ENCODE data around the gene UGT1A8. TPM values are rescaled to one million over a fixed set of nuclear protein-coding genes. Genes with fewer than 3 reads are reported as not detected.

Gene UGT1A8
- total RNA-seq, 1 experiment from 2014 or later, result not detected

- BruUV-seq (replicated peaks), result no TSS peak
- H3K4me1 Mint-ChIP-seq (ENCODE audit: low read depth, unreplicated experiment), result no peaks in the 10 kb centered on the region
- intact Hi-C loops (cut with micrococcal nuclease; ENCODE audit: unreplicated experiment), result no loop called here
- H3K9me3 Mint-ChIP-seq (ENCODE audit: low read depth, unreplicated experiment), result no peaks in the 10 kb centered on the region
- no peak for TF ChIP-seq CTCF (IDR thresholded peaks at IDR 0.05; ENCODE audit: unreplicated experiment)
- H3K4me3 Mint-ChIP-seq (ENCODE audit: low read depth, unreplicated experiment), result no peak overlapping the region
- no peak overlapping the region for H3K27ac Mint-ChIP-seq (ENCODE audit: unreplicated experiment)
- DNase-seq, result no peak
- CTCF ChIA-PET, result no interaction called here
- peaks cover 10% of the 10 kb centered on the region for H3K27me3 Mint-ChIP-seq (ENCODE audit: unreplicated experiment)
- peaks cover 6% of the 10 kb centered on the region for H3K36me3 Mint-ChIP-seq (ENCODE audit: insufficient read depth, unreplicated experiment)
These were observed 174.5 kb downstream of the UGT1A8 start for GRCh38 chr2:233791883-233792329.

- CTCF ChIA-PET, result no interaction called here
- no peak for DNase-seq
- Mint-ChIP-seq H3K27ac (ENCODE audit: unreplicated experiment) (no peak overlapping the region), H3K4me3 (ENCODE audit: low read depth, unreplicated experiment) (no peak overlapping the region), H3K36me3 (ENCODE audit: insufficient read depth, unreplicated experiment) (peaks cover 6% of the 10 kb centered on the region), H3K27me3 (ENCODE audit: unreplicated experiment) (peaks cover 10% of the 10 kb centered on the region), H3K9me3 (ENCODE audit: low read depth, unreplicated experiment) (no peaks in the 10 kb centered on the region), H3K4me1 (ENCODE audit: low read depth, unreplicated experiment) (no peaks in the 10 kb centered on the region)
- BruUV-seq (replicated peaks), result no TSS peak
- no peak for TF ChIP-seq CTCF (IDR thresholded peaks at IDR 0.05; ENCODE audit: unreplicated experiment)
- intact Hi-C loops (cut with micrococcal nuclease; ENCODE audit: unreplicated experiment), result no loop called here
These were observed 175.3 kb downstream of the UGT1A8 start for GRCh38 chr2:233792720-233793119.

- no peaks in the 10 kb centered on the region for H3K9me3 Mint-ChIP-seq (ENCODE audit: low read depth, unreplicated experiment)
- no peaks in the 10 kb centered on the region for H3K4me1 Mint-ChIP-seq (ENCODE audit: low read depth, unreplicated experiment)
- no TSS peak for BruUV-seq (replicated peaks)
- no peak overlapping the region for H3K4me3 Mint-ChIP-seq (ENCODE audit: low read depth, unreplicated experiment)
- no peak overlapping the region for H3K27ac Mint-ChIP-seq (ENCODE audit: unreplicated experiment)
- DNase-seq, result no peak
- TF ChIP-seq CTCF (IDR thresholded peaks at IDR 0.05; ENCODE audit: unreplicated experiment), result no peak
- peaks cover 10% of the 10 kb centered on the region for H3K27me3 Mint-ChIP-seq (ENCODE audit: unreplicated experiment)
- H3K36me3 Mint-ChIP-seq (ENCODE audit: insufficient read depth, unreplicated experiment), result peaks cover 6% of the 10 kb centered on the region
- CTCF ChIA-PET, result no interaction called here
- intact Hi-C loops (cut with micrococcal nuclease; ENCODE audit: unreplicated experiment), result no loop called here
These were observed 176.2 kb downstream of the UGT1A8 start for GRCh38 chr2:233793465-233794127.

GRCh38 chr2:233794128-233794658 lies 176.8 kb downstream of the UGT1A8 start:
- Mint-ChIP-seq H3K36me3 (ENCODE audit: insufficient read depth, unreplicated experiment) (peaks cover 2% of the 10 kb centered on the region), H3K27ac (ENCODE audit: unreplicated experiment) (no peak overlapping the region), H3K27me3 (ENCODE audit: unreplicated experiment) (peaks cover 10% of the 10 kb centered on the region), H3K4me3 (ENCODE audit: low read depth, unreplicated experiment) (no peak overlapping the region), H3K9me3 (ENCODE audit: low read depth, unreplicated experiment) (no peaks in the 10 kb centered on the region), H3K4me1 (ENCODE audit: low read depth, unreplicated experiment) (no peaks in the 10 kb centered on the region)
- intact Hi-C loops (cut with micrococcal nuclease; ENCODE audit: unreplicated experiment), result no loop called here
- no peak for DNase-seq
- no TSS peak for BruUV-seq (replicated peaks)
- CTCF ChIA-PET, result no interaction called here
- TF ChIP-seq CTCF (IDR thresholded peaks at IDR 0.05; ENCODE audit: unreplicated experiment), result no peak
